ENCODE measurements around the gene CYB561D2. TPM values are rescaled to one million over a fixed set of nuclear protein-coding genes. Genes with fewer than 3 reads are reported as not detected.
A peak's percentile ranks its signal among the peaks of the same experiment; 100 is the strongest.

The CYB561D2 gene
- total and polyA plus RNA-seq, 9 of the 15 experiments (the other 6 are each of a cell fraction or from before 2014, with no cell fraction given), result 4.2 to 16.6 (median 9.4) TPM

DNA sequence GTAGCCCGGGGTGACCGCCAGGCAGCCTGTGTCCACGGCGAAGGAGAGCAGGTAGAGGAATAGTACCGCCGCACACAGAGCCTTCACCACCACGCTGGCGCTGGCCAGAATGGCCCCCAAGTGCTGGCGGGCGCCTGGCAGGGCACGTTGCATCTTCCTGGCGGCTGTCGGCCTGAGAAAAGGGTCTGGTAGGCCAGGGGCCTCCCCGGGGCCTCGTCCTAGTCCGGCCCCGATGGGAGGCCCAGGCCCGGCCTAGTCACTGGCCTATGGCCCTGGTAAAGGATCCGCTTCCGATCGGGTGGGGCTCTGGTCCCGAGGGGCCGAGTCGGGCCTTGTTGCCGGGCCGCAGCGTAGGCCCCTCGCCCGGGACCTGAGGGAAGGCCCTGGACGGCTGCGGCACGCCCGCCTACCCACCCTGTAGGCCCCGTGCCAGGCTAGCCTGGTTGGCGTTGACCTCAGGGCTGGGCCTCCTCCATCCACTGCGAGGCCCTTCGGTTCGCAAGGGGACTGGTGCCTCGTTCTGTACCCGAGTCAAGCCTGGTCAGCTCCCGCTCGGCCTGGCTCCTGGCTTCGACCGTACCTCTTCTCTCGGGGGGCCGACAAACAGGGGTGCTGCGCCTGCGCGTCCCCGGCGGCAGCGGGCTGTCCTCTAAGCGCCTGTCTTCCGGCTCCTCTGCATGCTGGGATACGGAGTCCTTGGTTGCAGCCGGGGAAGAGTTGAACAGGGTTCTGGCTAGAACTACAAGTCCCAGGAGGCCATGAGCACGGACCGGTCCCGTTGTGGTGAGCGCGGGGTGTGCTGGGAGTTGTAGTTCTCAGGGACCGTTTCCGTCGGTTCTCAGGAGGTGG, 8.5 kb downstream of the CYB561D2 start, which contains the start of gene TMEM115 (continued):
- TF ChIP-seq, protein P1, sequence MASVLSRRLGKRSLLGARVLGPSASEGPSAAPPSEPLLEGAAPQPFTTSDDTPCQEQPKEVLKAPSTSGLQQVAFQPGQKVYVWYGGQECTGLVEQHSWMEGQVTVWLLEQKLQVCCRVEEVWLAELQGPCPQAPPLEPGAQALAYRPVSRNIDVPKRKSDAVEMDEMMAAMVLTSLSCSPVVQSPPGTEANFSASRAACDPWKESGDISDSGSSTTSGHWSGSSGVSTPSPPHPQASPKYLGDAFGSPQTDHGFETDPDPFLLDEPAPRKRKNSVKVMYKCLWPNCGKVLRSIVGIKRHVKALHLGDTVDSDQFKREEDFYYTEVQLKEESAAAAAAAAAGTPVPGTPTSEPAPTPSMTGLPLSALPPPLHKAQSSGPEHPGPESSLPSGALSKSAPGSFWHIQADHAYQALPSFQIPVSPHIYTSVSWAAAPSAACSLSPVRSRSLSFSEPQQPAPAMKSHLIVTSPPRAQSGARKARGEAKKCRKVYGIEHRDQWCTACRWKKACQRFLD (CRISPR knock-in tag; IDR thresholded peaks at IDR 0.05), result peak; percentile 77; the same call in 1 of the 2 replicates
- TF ChIP-seq PTBP1 (IDR thresholded peaks at IDR 0.05; ENCODE audit: low read depth, low read length) (no peak), ATF7 (IDR thresholded peaks at IDR 0.05) (peak; percentile 64), SAFB (IDR thresholded peaks at IDR 0.05; ENCODE audit: borderline replicate concordance, low read depth, low read length) (no peak), PURB (CRISPR knock-in tag; IDR thresholded peaks at IDR 0.05; ENCODE audit: low read depth) (no peak), FOXM1 (IDR thresholded peaks at IDR 0.05; ENCODE audit: low read depth) (no peak), FOXM1 (CRISPR knock-in tag; IDR thresholded peaks at IDR 0.05; ENCODE audit: low read depth) (no peak), NEUROD1 (IDR thresholded peaks at IDR 0.05; ENCODE audit: borderline replicate concordance, low read depth, low read length, partially characterized antibody) (no peak), CHD2 (IDR thresholded peaks at IDR 0.05; ENCODE audit: low read depth, low read length) (no peak; the same call in 1 of the 2 replicates), MYNN (IDR thresholded peaks at IDR 0.05) (no peak), MYNN (CRISPR knock-in tag; IDR thresholded peaks at IDR 0.05) (no peak), ZNF197 (CRISPR knock-in tag; IDR thresholded peaks at IDR 0.05; ENCODE audit: low read depth) (peak; percentile 80), ZFP30 (CRISPR knock-in tag; IDR thresholded peaks at IDR 0.05; ENCODE audit: borderline replicate concordance) (no peak), COPS2 (conservative IDR thresholded peaks at IDR 0.05) (no peak), ZNF143 (CRISPR knock-in tag; IDR thresholded peaks at IDR 0.05) (peak; percentile 99), RHOXF2B (CRISPR knock-in tag; conservative IDR thresholded peaks at IDR 0.05) (no peak), NR2F6 (CRISPR knock-in tag; IDR thresholded peaks at IDR 0.05) (no peak), ZNF785 (CRISPR knock-in tag; IDR thresholded peaks at IDR 0.05) (no peak), JUND (IDR thresholded peaks at IDR 0.05; ENCODE audit: borderline replicate concordance, low read depth, low read length) (peak; percentile 46; the same call in 1 of the 2 replicates), JUND (tag; IDR thresholded peaks at IDR 0.05; ENCODE audit: borderline replicate concordance, low read depth, low read length) (peak; percentile 34; the same call in 1 of the 3 replicates), ZNF445 (CRISPR knock-in tag; IDR thresholded peaks at IDR 0.05; ENCODE audit: low read depth) (no peak), LARP7 (IDR thresholded peaks at IDR 0.05) (no peak), ELF1 (tag; IDR thresholded peaks at IDR 0.05) (peak; percentile 94)
- TF ChIP-seq, protein P2, sequence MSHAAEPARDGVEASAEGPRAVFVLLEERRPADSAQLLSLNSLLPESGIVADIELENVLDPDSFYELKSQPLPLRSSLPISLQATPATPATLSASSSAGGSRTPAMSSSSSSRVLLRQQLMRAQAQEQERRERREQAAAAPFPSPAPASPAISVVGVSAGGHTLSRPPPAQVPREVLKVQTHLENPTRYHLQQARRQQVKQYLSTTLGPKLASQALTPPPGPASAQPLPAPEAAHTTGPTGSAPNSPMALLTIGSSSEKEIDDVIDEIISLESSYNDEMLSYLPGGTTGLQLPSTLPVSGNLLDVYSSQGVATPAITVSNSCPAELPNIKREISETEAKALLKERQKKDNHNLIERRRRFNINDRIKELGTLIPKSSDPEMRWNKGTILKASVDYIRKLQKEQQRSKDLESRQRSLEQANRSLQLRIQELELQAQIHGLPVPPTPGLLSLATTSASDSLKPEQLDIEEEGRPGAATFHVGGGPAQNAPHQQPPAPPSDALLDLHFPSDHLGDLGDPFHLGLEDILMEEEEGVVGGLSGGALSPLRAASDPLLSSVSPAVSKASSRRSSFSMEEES (CRISPR knock-in tag; IDR thresholded peaks at IDR 0.05), result no peak
- TF ChIP-seq, protein P3, sequence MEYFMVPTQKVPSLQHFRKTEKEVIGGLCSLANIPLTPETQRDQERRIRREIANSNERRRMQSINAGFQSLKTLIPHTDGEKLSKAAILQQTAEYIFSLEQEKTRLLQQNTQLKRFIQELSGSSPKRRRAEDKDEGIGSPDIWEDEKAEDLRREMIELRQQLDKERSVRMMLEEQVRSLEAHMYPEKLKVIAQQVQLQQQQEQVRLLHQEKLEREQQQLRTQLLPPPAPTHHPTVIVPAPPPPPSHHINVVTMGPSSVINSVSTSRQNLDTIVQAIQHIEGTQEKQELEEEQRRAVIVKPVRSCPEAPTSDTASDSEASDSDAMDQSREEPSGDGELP (CRISPR knock-in tag; IDR thresholded peaks at IDR 0.05; ENCODE audit: borderline replicate concordance), result peak; percentile 84
- TF ChIP-seq, protein P4, sequence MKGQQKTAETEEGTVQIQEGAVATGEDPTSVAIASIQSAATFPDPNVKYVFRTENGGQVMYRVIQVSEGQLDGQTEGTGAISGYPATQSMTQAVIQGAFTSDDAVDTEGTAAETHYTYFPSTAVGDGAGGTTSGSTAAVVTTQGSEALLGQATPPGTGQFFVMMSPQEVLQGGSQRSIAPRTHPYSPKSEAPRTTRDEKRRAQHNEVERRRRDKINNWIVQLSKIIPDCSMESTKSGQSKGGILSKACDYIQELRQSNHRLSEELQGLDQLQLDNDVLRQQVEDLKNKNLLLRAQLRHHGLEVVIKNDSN (CRISPR knock-in tag; IDR thresholded peaks at IDR 0.05), result peak; percentile 49
